ENCODE results near the gene PLEKHJ1.
A peak's percentile ranks its signal among the peaks of the same experiment; 100 is the strongest.

The PLEKHJ1 gene

DNA sequence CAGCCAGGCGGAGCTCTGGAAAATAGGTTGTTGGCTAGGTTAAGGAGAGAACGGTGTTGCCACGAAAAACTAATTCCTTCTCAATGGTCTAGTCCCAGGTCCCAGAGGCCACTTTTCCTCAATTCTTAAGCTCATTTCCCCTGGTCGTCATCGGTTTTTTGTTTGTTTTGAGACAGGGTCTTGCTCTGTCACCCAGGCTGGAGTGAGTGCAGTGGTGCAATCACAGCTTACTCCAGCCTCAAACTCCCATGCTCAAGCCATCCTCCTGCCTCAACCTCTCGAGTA is 1.7 kb upstream of the PLEKHJ1 start:
- DNase-seq (ENCODE audit: low read depth): no peak
- H3K4me3 ChIP-seq (ENCODE audit: low read depth, low read length): peak overlapping the region; percentile 76
- TF ChIP-seq, protein P1, sequence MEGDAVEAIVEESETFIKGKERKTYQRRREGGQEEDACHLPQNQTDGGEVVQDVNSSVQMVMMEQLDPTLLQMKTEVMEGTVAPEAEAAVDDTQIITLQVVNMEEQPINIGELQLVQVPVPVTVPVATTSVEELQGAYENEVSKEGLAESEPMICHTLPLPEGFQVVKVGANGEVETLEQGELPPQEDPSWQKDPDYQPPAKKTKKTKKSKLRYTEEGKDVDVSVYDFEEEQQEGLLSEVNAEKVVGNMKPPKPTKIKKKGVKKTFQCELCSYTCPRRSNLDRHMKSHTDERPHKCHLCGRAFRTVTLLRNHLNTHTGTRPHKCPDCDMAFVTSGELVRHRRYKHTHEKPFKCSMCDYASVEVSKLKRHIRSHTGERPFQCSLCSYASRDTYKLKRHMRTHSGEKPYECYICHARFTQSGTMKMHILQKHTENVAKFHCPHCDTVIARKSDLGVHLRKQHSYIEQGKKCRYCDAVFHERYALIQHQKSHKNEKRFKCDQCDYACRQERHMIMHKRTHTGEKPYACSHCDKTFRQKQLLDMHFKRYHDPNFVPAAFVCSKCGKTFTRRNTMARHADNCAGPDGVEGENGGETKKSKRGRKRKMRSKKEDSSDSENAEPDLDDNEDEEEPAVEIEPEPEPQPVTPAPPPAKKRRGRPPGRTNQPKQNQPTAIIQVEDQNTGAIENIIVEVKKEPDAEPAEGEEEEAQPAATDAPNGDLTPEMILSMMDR (IDR thresholded peaks at IDR 0.05; ENCODE audit: insufficient read depth, low read depth, low read length, missing control alignments): no peak

DNA sequence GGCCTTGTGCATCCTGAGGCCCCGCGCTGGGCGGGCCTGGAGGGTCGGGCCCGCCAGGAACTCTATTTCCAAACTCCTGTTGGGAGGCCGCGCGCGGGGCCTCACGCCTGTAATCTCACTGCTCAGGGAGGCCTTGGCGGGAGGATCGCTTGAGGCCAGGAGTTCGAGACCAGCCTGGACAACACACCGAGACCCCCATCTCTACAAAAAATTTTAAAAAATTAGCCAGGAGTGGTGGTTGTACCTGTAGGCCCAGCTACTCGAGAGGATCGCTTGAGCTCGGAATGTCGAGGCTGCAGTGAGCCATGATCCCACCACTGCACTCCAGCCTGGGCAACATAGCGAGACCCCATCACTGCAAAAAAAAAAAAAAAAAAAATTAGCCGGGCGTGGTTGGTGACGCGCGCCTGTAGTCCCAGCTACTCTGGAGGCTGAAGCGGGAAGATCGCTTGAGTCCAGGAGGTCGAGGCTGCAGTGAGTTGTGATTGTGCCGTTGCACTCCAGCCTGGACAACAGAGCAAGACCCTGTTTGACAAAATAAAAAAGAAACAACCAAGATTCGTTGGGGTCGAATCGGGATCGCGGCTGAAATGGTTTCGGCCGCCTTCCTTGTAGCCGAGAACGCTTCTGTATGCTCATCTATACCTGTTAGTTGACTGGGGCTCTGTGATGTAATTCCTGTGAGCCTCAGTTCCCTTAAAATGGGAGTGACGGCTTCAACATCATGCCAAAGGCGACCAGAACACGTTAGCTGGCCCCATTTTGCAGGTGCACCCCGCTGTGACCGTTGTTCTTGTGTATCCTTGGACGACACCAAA is 1.1 kb upstream of the PLEKHJ1 start:
- H3K4me3 ChIP-seq (ENCODE audit: low read depth, low read length): peak overlapping the region; percentile 76
- DNase-seq (ENCODE audit: low read depth): no peak
- TF ChIP-seq, protein P1 (IDR thresholded peaks at IDR 0.05; ENCODE audit: insufficient read depth, low read depth, low read length, missing control alignments): no peak

DNA sequence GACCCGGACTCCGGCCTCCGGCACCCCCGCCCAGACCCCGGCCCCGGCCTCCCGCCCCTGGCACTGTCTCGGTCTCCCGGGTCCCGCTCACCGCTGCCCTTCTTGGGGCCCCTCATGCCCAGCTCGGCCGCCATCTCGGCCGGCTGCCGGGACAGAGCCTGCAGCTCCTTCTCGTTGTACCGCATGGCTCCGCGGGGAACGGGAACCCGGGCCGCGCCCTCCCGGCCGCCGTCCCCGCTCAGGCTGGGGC is 140 bp downstream of the PLEKHJ1 start:
- TF ChIP-seq, protein P1 (IDR thresholded peaks at IDR 0.05; ENCODE audit: insufficient read depth, low read depth, low read length, missing control alignments): no peak
- H3K4me3 ChIP-seq (ENCODE audit: low read depth, low read length): peak overlapping the region; percentile 76
- no peak for DNase-seq (ENCODE audit: low read depth)

DNA sequence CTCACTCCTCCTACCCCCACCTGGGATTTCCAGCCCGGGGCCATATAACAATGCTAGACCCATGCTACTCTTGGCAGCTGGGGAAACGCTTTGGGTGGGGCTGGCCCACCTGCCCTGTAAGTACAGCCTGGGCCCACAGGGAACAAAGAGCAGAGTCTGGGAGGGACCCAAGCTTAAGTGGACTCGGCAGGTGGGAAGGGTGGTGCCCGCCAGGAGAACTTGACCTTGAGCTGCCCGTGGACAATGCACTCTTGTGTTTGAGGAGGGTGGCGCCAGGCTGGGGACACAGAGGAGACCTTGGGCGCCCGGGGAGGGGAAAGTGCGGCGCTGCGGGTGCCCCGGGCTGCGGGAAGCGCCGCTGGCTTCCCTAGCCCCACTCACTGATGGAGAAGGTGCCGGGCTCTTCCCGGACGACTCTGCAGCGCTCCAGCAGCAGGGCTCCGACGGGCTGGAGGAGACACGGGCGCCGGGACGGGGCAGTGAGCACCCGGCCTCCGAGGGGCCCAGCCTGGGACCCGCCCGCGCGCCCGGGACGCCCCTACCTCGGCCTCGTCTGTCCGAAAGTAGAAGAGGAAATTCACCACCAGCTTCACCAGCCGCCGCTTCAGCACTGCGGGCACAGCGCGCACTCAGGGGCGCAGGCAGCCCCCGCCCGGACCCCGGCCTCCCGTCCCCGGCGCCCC is 607 bp downstream of the PLEKHJ1 start:
- TF ChIP-seq, protein P1 (IDR thresholded peaks at IDR 0.05; ENCODE audit: insufficient read depth, low read depth, low read length, missing control alignments): no peak
- H3K4me3 ChIP-seq (ENCODE audit: low read depth, low read length): peak overlapping the region; percentile 76
- DNase-seq (ENCODE audit: low read depth): no peak

DNA sequence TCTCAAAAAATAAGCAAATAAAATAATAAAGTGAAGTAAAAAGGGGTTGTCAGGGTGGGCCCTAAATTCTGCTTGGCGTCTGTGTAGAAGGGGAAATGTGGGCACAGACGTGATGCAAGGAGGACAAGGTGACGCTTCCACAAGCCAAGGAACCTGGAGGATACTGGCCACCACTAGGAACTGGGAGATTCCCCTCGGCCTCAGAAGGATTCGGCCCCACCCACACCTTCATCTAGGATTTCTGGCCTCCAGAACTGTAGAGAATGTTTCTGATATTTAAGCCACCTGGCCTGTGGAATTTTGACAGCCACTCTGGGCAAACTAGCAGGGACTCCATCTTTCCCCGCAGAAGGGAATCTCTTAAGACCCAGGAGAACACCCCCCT is 1.1 kb downstream of the PLEKHJ1 start:
- peak overlapping the region; percentile 76 for H3K4me3 ChIP-seq (ENCODE audit: low read depth, low read length)
- no peak for DNase-seq (ENCODE audit: low read depth)
- TF ChIP-seq, protein P1 (IDR thresholded peaks at IDR 0.05; ENCODE audit: insufficient read depth, low read depth, low read length, missing control alignments): no peak

DNA sequence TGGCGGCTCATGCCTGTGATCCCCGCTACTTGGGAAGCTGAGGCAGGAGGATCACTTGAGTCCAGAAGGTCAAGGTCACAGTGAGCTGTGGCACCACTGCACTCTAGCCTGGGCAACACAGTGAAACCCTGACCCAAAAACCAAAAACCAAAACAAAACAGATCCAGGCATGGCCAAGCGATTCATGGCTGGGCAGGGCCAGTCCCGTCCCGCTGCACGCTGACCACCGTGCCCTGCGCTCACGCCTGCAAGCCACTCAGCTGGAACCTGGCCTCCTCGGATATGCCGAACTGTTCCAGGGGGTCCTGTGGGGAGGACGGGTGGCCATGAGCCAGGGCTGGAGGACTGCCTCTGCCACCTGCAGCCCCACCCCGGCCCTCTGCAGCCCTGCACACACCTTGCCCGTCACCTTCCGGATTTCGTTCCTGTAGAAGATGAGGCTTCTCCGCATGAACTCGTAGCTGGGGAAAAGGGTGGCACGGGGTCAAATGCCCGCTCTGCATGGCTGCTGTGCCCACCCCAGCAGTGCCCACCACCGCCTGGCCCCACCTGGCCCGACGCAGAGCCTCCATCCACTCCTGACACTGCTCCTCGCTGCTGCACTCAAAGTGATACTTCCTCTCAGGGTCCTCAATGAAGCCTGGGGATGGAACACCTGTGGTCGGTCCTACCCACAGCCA is 2.4 kb downstream of the PLEKHJ1 start:
- no peak for DNase-seq (ENCODE audit: low read depth)
- TF ChIP-seq, protein P1 (IDR thresholded peaks at IDR 0.05; ENCODE audit: insufficient read depth, low read depth, low read length, missing control alignments): no peak
- no peak overlapping the region for H3K4me3 ChIP-seq (ENCODE audit: low read depth, low read length)
